Left lung (tissue), 10 donors: ENCODE results near the gene POP4. TPM values are rescaled to one million over a fixed set of nuclear protein-coding genes. Genes with fewer than 3 reads are reported as not detected.

ENCODE experiments used
- ATAC-seq: fragments of 200-7000 bp; cut with Tn5 transposase; one replicate; pipeline ENCODE4 v1.9.1; 2020; ENCODE audit warnings: moderate library complexity
- DNase-seq, 4 donors: peaks; one replicate each; pipeline ENCODE4 v3.0.0-alpha.2; 2013 to 2020
- H3K27ac ChIP-seq, 2 donors: fragments of 200-600 bp; sonication (generic) in 1 of 2; one replicate each; pipeline versions ENCODE4 v1.5.0 to v1.8.0; 2020 to 2021
- H3K27me3 ChIP-seq, 2 donors: fragments of 200-600 bp; sonication (generic) in 1 of 2; one replicate each; pipeline versions ENCODE4 v1.5.0 to v1.8.0; 2020 to 2021
- H3K36me3 ChIP-seq, 2 donors: fragments of 200-600 bp; sonication (generic) in 1 of 2; one replicate each; pipeline versions ENCODE4 v1.5.0 to v1.8.0; 2020 to 2021
- H3K4me1 ChIP-seq, 2 donors: fragments of 200-600 bp; one replicate each; pipeline ENCODE4 v1.8.0; 2021
- H3K4me3 ChIP-seq, 2 donors: fragments of 200-600 bp; sonication (generic) in 1 of 2; one replicate each; pipeline versions ENCODE4 v1.5.0 to v1.8.0; 2020 to 2021; ENCODE audit warnings: mild to moderate bottlenecking in 1 of 2
- H3K9me3 ChIP-seq, 2 donors: fragments of 200-600 bp; sonication (generic) in 1 of 2; one replicate each; pipeline versions ENCODE4 v1.5.0 to v1.8.0; 2020 to 2021
- CTCF ChIP-seq, 2 donors: fragments of 200-600 bp; sonication (generic) in 1 of 2; IDR thresholded peaks; one replicate each; pipeline versions ENCODE4 v1.5.0 to v1.8.0; 2021; ENCODE audit warnings: antibody characterized with exemption in 2 of 2
- intact Hi-C, 2 donors: fragments of 100-400 bp; cut with DNase I; formaldehyde crosslinking; loops; one replicate each; pipeline versions ENCODE4 v1.11.2 to v1.14.2; 2022
- polyA plus RNA-seq, 6 donors: library from polyadenylated mRNA; unstranded; fragments of 120-200 nt; gene quantifications; one replicate each; pipeline ENCODE4 v1.2.1, GENCODE V29; 2013; ENCODE audit not compliant: insufficient read length in 6 of 6
- total RNA-seq, 2 donors: library from RNA; stranded (reverse); fragmentation: NEBNext Ultra II Directional; extraction: Animal tissue kit (Norgen Biotek cat#: 25700); gene quantifications; one replicate each; pipeline ENCODE4 v1.2.1, GENCODE V29; 2021
- donor health status: DM: no; HTN: yes; CAD: no.
- donor health status: DM: no; HTN: no; CAD: no.

Gene POP4
- total and polyA plus RNA-seq, 8 donors: 49.2 to 66.9 (median 54.4) TPM

GRCh38 chr19:29651622-29652394 is 45.7 kb downstream of the POP4 start:
- Histone ChIP-seq H3K4me3 (no peak overlapping the region), H3K27ac (no peak overlapping the region), H3K36me3 (no peaks in the 10 kb centered on the region), H3K4me1 (no peaks in the 10 kb centered on the region), H3K27me3 (peaks cover 0 to 6% of the 10 kb centered on the region in 2 donors), H3K9me3 (peaks cover 0 to 3% of the 10 kb centered on the region in 2 donors)
- ATAC-seq: no peak
- no peak for DNase-seq
- intact Hi-C loops: no loop called here
- TF ChIP-seq CTCF (IDR thresholded peaks at IDR 0.05): no peak

- DNase-seq (no peak), ATAC-seq (no peak)
- no peak for TF ChIP-seq CTCF (IDR thresholded peaks at IDR 0.05)
- Histone ChIP-seq H3K4me3 (no peak overlapping the region), H3K27me3 (peaks cover 0 to 6% of the 10 kb centered on the region in 2 donors), H3K36me3 (no peaks in the 10 kb centered on the region), H3K9me3 (peaks cover 0 to 3% of the 10 kb centered on the region in 2 donors), H3K27ac (no peak overlapping the region), H3K4me1 (no peaks in the 10 kb centered on the region)
- intact Hi-C loops: no loop called here
Observed at GRCh38 chr19:29653398-29653797, 47.3 kb downstream of the POP4 start.

GRCh38 chr19:29655648-29656335 is 49.7 kb downstream of the POP4 start:
- TF ChIP-seq CTCF (IDR thresholded peaks at IDR 0.05): no peak
- H3K4me3 ChIP-seq: no peak overlapping the region
- no peak overlapping the region for H3K27ac ChIP-seq
- ATAC-seq (no peak), DNase-seq (no peak)
- intact Hi-C loops: no loop called here
- H3K9me3 ChIP-seq: peaks cover 0 to 3% of the 10 kb centered on the region in 2 donors
- no peaks in the 10 kb centered on the region for H3K4me1 ChIP-seq
- peaks cover 0 to 6% of the 10 kb centered on the region in 2 donors for H3K27me3 ChIP-seq
- H3K36me3 ChIP-seq: no peaks in the 10 kb centered on the region

- H3K27ac ChIP-seq: no peak overlapping the region
- intact Hi-C loops: no loop called here
- TF ChIP-seq CTCF (IDR thresholded peaks at IDR 0.05): no peak
- H3K36me3 ChIP-seq: no peaks in the 10 kb centered on the region
- no peaks in the 10 kb centered on the region for H3K27me3 ChIP-seq
- ATAC-seq (no peak), DNase-seq (no peak)
- H3K9me3 ChIP-seq: peaks cover 0 to 3% of the 10 kb centered on the region in 2 donors
- peaks cover 0 to 4% of the 10 kb centered on the region in 2 donors for H3K4me1 ChIP-seq
- no peak overlapping the region for H3K4me3 ChIP-seq
Observed at GRCh38 chr19:29658221-29658991, 52.3 kb downstream of the POP4 start.

GRCh38 chr19:29660835-29661234 is 54.8 kb downstream of the POP4 start:
- intact Hi-C loops: no loop called here
- ATAC-seq (no peak), DNase-seq (no peak)
- H3K27ac ChIP-seq: no peak overlapping the region
- H3K4me3 ChIP-seq: no peak overlapping the region
- peaks cover 4 to 12% of the 10 kb centered on the region in 2 donors for H3K4me1 ChIP-seq
- peaks cover 0 to 5% of the 10 kb centered on the region in 2 donors for H3K27me3 ChIP-seq
- no peaks in the 10 kb centered on the region for H3K9me3 ChIP-seq
- TF ChIP-seq CTCF (IDR thresholded peaks at IDR 0.05): no peak
- no peaks in the 10 kb centered on the region for H3K36me3 ChIP-seq
